Measurements from ENCODE around the gene TOMM34. TPM values are rescaled to one million over a fixed set of nuclear protein-coding genes. Genes with fewer than 3 reads are reported as not detected.

The TOMM34 gene
- total and polyA plus RNA-seq, 2 experiments from 2014 or later: 27.4 to 38.7 TPM

Small RNAs within 50 kb of the gene (small RNA-seq; reads per million reads assigned to genes)
- gene RF00019 (ENCODE audit: low replicate concordance): not detected

Other genes with a start within 250 kb of the TOMM34 start
- gene CCN5, start 245.0 kb downstream of the TOMM34 start, total RNA-seq (2014; rRNA removed; shearing (Covaris generic)): not detected in 2 replicates
- not detected in 2 replicates for gene CCN5, start 245.0 kb downstream of the TOMM34 start, polyA plus RNA-seq (2016; fragmentation: Nextera tagmentation; extraction: Ambion mirVana)
- 0.19 and 0.63 TPM in 2 replicates for gene KCNK15, start 214.5 kb downstream of the TOMM34 start, total RNA-seq (2014; rRNA removed; shearing (Covaris generic))
- gene KCNK15, start 214.5 kb downstream of the TOMM34 start, polyA plus RNA-seq (2016; fragmentation: Nextera tagmentation; extraction: Ambion mirVana): 3.3 and 4.3 TPM in 2 replicates
- gene RIMS4, start 149.9 kb downstream of the TOMM34 start, total RNA-seq (2014; rRNA removed; shearing (Covaris generic)): 34.5 and 39.7 TPM in 2 replicates
- gene RIMS4, start 149.9 kb downstream of the TOMM34 start, polyA plus RNA-seq (2016; fragmentation: Nextera tagmentation; extraction: Ambion mirVana): 2.9 and 3.5 TPM in 2 replicates
- gene YWHAB, start 74.7 kb downstream of the TOMM34 start, total RNA-seq (2014; rRNA removed; shearing (Covaris generic)): 120 and 121 TPM in 2 replicates
- 454 and 519 TPM in 2 replicates for gene YWHAB, start 74.7 kb downstream of the TOMM34 start, polyA plus RNA-seq (2016; fragmentation: Nextera tagmentation; extraction: Ambion mirVana)
- 44.8 and 49.1 TPM in 2 replicates for gene PABPC1L, start 50.3 kb downstream of the TOMM34 start, total RNA-seq (2014; rRNA removed; shearing (Covaris generic))
- gene PABPC1L, start 50.3 kb downstream of the TOMM34 start, polyA plus RNA-seq (2016; fragmentation: Nextera tagmentation; extraction: Ambion mirVana): 36.0 and 44.4 TPM in 2 replicates
- 34.3 and 37.7 TPM in 2 replicates for gene STK4, start 6.1 kb upstream of the TOMM34 start, total RNA-seq (2014; rRNA removed; shearing (Covaris generic))
- gene STK4, start 6.1 kb upstream of the TOMM34 start, polyA plus RNA-seq (2016; fragmentation: Nextera tagmentation; extraction: Ambion mirVana): 42.3 and 58.7 TPM in 2 replicates
- gene KCNS1, start 140.7 kb upstream of the TOMM34 start, total RNA-seq (2014; rRNA removed; shearing (Covaris generic)): 0.97 and 3.2 TPM in 2 replicates
- gene KCNS1, start 140.7 kb upstream of the TOMM34 start, polyA plus RNA-seq (2016; fragmentation: Nextera tagmentation; extraction: Ambion mirVana): 0.30 and 0.37 TPM in 2 replicates
- gene WFDC5, start 154.8 kb upstream of the TOMM34 start, total RNA-seq (2014; rRNA removed; shearing (Covaris generic)): not detected in 2 replicates
- not detected in 2 replicates for gene WFDC5, start 154.8 kb upstream of the TOMM34 start, polyA plus RNA-seq (2016; fragmentation: Nextera tagmentation; extraction: Ambion mirVana)
- gene WFDC12, start 164.1 kb upstream of the TOMM34 start, total RNA-seq (2014; rRNA removed; shearing (Covaris generic)): not detected in 2 replicates
- gene WFDC12, start 164.1 kb upstream of the TOMM34 start, polyA plus RNA-seq (2016; fragmentation: Nextera tagmentation; extraction: Ambion mirVana): not detected in 2 replicates
- gene PI3, start 214.5 kb upstream of the TOMM34 start, total RNA-seq (2014; rRNA removed; shearing (Covaris generic)): not detected in 2 replicates
- not detected in 2 replicates for gene PI3, start 214.5 kb upstream of the TOMM34 start, polyA plus RNA-seq (2016; fragmentation: Nextera tagmentation; extraction: Ambion mirVana)
- 3.3 and 4.0 TPM in 2 replicates for gene SEMG1, start 246.6 kb upstream of the TOMM34 start, total RNA-seq (2014; rRNA removed; shearing (Covaris generic))
- gene SEMG1, start 246.6 kb upstream of the TOMM34 start, polyA plus RNA-seq (2016; fragmentation: Nextera tagmentation; extraction: Ambion mirVana): 4.4 and 5.7 TPM in 2 replicates

Data from GM23338 (cell line).